ENCODE measurements around the gene TMEM266. TPM values are rescaled to one million over a fixed set of nuclear protein-coding genes. Genes with fewer than 3 reads are reported as not detected.

TMEM266 gene
- total and polyA plus RNA-seq, 2 of the 4 experiments (the other 2 are of a cell fraction), result not detected

DNA sequence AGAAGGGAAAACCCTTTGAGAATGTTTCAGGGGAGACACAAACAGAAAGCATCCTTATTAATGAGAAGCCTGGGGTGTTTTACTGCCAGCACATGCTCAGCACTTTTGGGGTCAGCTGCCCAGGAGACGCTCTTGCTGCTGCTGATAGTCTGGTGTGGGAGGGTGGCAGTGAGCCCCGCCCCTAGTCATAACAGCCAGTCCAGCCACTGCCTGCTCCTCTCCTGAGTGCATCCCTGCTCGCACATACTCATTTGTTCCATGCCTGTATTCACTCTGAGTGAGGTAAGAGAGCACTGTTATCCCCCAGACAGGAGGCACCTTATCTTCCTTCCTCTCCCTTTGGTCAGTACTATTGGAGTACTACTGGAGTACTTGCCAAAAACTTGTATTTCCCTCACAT lies 150.2 kb downstream of the TMEM266 start:
- H2AK5ac ChIP-seq (ENCODE audit: low read depth, low read length), result no peak overlapping the region
- no peaks in the 10 kb centered on the region for H3K9me3 ChIP-seq (ENCODE audit: control insufficient read depth, insufficient read depth, low read length)
- no peak overlapping the region for H2AFZ ChIP-seq (replicated peaks; ENCODE audit: low read length, poor library complexity)
- no peak overlapping the region for H3K4me2 ChIP-seq (ENCODE audit: low read depth, low read length)
- WGBS, 2 experiments (ENCODE audit: extremely low coverage in 2 of 2, insufficient read length in 1 of 2), result no CpG with 5 or more reads among the region's 3 CpGs
- H3K27me3 ChIP-seq (ENCODE audit: control insufficient read depth, insufficient read depth, low read length), result no peaks in the 10 kb centered on the region
- H2AK9ac ChIP-seq (replicated peaks; ENCODE audit: low read depth, low read length, poor library complexity), result no peak overlapping the region
- no peak overlapping the region for H3K18ac ChIP-seq (ENCODE audit: low read depth, low read length)
- in situ Hi-C loops (cut with MboI; ENCODE audit: low sequenced_read_pairs), result no loop called here
- no peak for ATAC-seq (ENCODE audit: low read depth)
- no peak overlapping the region for H3K27ac ChIP-seq (ENCODE audit: insufficient read depth, low read length)
- no peaks in the 10 kb centered on the region for H3K4me1 ChIP-seq (ENCODE audit: control insufficient read depth, insufficient read depth, low read length)
- no peak overlapping the region for H3K14ac ChIP-seq (replicated peaks; ENCODE audit: low read depth, low read length)
- POLR2A ChIA-PET (ENCODE audit: unreplicated experiment), result no interaction called here
- H4K5ac ChIP-seq (ENCODE audit: low read depth, low read length), result no peak overlapping the region
- no peak overlapping the region for H2BK5ac ChIP-seq (ENCODE audit: low read depth, low read length, poor library complexity, severe bottlenecking)
- peaks cover 0 to 9% of the 10 kb centered on the region in 2 experiments; a peak in 1 of 4 replicates for H3K79me1 ChIP-seq (ENCODE audit: low read depth in 1 of 2, low read length in 2 of 2)
- H3K9ac ChIP-seq (ENCODE audit: low read depth, low read length), result no peak overlapping the region
- H4K91ac ChIP-seq (ENCODE audit: insufficient read depth, low read depth, low read length), result no peak overlapping the region
- H3K56ac ChIP-seq (ENCODE audit: extremely low read depth, insufficient read depth, low read length), result no peak overlapping the region
- H3K36me3 ChIP-seq (ENCODE audit: control insufficient read depth, insufficient read depth, low read length), result peaks cover 24% of the 10 kb centered on the region
- H2BK15ac ChIP-seq (ENCODE audit: low read depth, low read length), result no peak overlapping the region
- no peak for TF ChIP-seq MAFK (IDR thresholded peaks at IDR 0.05; ENCODE audit: low read depth, low read length)
- CTCF ChIA-PET, result no interaction called here
- dilution Hi-C loops (cut with HindIII; ENCODE audit: low sequenced_read_pairs, unreplicated experiment), result no loop called here
- no peak overlapping the region for H3K23ac ChIP-seq (ENCODE audit: low read depth, low read length)
- H2BK120ac ChIP-seq (ENCODE audit: low read depth, low read length), result no peak overlapping the region
- no TSS peak for BruUV-seq (replicated peaks)
- peaks cover 10% of the 10 kb centered on the region for H3K9me1 ChIP-seq (ENCODE audit: insufficient read depth, low read length)
- no peak overlapping the region for H3K4ac ChIP-seq (ENCODE audit: low read depth, low read length)
- DNase-seq, result no peak
- intact Hi-C loops (cut with micrococcal nuclease), result no loop called here
- no peak overlapping the region for H4K8ac ChIP-seq (ENCODE audit: low read depth in 2 of 2, low read length in 2 of 2)
- H4K20me1 ChIP-seq (ENCODE audit: insufficient read depth, low read length), result no peaks in the 10 kb centered on the region; the same call in 1 of the 2 replicates
- H2BK20ac ChIP-seq (ENCODE audit: low read depth, low read length), result no peak overlapping the region
- H3K4me3 ChIP-seq (ENCODE audit: insufficient read depth, low read depth, low read length), result no peak overlapping the region
